Progenitor cell of endocrine pancreas (in vitro differentiated cells): ENCODE data around the gene PAPOLB. TPM values are rescaled to one million over a fixed set of nuclear protein-coding genes. Genes with fewer than 3 reads are reported as not detected.
A peak's percentile ranks its signal among the peaks of the same experiment; 100 is the strongest.

Source experiments
- DNase-seq: peaks from one replicate; pipeline ENCODE4 v3.0.0; 2021; ENCODE audit warnings: low spot score; ENCODE audit not compliant: unreplicated experiment
- H3K27ac Mint-ChIP-seq: 2 replicates; pipeline ENCODE4 v1.8.0; 2021; ENCODE audit warnings: mild to moderate bottlenecking, moderate library complexity, mixed read lengths
- H3K27me3 Mint-ChIP-seq: 2 replicates; pipeline ENCODE4 v1.8.0; 2021; ENCODE audit warnings: mixed read lengths
- H3K36me3 Mint-ChIP-seq: 2 replicates; pipeline ENCODE4 v1.8.0; 2022; ENCODE audit warnings: mixed read lengths; ENCODE audit not compliant: insufficient read depth
- H3K4me1 Mint-ChIP-seq: 2 replicates; pipeline ENCODE4 v1.8.0; 2021; ENCODE audit warnings: low read depth, mixed read lengths
- H3K4me3 Mint-ChIP-seq: 2 replicates; pipeline ENCODE4 v1.8.0; 2021; ENCODE audit warnings: low read depth, mild to moderate bottlenecking, moderate library complexity, mixed read lengths
- H3K9me3 Mint-ChIP-seq: 2 replicates; pipeline ENCODE4 v1.8.0; 2021; ENCODE audit warnings: low read depth, mixed read lengths
- total RNA-seq: library from RNA; stranded (reverse); gene quantifications from 2 replicates; pipeline ENCODE4 v1.2.1, GENCODE V29; 2021
- TF ChIP-seq, protein P1 (sequence below): fragments of 200-600 bp; sonication (generic); IDR thresholded peaks from one replicate; pipeline ENCODE4 v1.5.0; 2021; ENCODE audit warnings: antibody characterized with exemption, mild to moderate bottlenecking; ENCODE audit not compliant: unreplicated experiment

The PAPOLB gene
- total RNA-seq, 1 donor from 2014 or later: 0.10 TPM

DNA sequence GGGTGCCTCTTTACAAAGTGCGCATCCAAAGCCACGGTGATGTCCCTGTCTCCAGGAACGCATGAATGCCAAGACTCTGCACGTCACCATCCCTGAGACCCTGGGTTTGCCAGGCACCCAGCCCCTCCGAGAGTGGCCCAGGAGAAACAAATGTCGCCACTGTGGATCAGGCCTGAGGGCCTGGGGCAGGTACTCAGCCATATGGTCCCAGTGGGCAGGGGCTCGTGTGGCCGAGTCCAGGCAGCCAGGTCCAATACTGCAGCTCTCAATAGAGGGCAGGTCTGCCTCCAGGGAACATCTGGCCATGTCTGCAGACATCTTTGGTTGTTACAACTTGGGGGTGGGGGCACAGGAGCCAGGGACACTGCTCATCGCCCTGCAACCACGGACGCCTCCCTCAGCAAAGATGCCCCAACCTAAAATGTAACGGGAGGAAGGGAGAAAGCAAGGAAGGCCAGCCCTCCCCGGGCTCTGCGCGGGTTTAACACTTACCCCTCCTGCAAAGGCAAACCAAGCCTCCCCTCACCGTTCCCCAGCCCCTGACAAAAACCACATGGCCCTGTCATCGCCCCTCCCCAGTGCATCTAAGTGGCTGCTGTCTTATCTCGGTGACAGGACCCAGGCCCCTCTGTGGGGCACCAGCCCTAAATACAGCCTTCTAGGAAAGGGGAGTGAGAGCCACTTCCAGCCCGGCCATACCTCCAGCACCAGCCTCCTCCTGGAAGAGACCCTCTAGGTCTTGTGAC, 10.3 kb upstream of the PAPOLB start:
- no peaks in the 10 kb centered on the region for H3K4me1 Mint-ChIP-seq
- H3K27ac Mint-ChIP-seq: peak overlapping the region; percentile 56
- no peaks in the 10 kb centered on the region for H3K27me3 Mint-ChIP-seq
- DNase-seq: no peak
- no peaks in the 10 kb centered on the region for H3K36me3 Mint-ChIP-seq
- TF ChIP-seq, protein P1, sequence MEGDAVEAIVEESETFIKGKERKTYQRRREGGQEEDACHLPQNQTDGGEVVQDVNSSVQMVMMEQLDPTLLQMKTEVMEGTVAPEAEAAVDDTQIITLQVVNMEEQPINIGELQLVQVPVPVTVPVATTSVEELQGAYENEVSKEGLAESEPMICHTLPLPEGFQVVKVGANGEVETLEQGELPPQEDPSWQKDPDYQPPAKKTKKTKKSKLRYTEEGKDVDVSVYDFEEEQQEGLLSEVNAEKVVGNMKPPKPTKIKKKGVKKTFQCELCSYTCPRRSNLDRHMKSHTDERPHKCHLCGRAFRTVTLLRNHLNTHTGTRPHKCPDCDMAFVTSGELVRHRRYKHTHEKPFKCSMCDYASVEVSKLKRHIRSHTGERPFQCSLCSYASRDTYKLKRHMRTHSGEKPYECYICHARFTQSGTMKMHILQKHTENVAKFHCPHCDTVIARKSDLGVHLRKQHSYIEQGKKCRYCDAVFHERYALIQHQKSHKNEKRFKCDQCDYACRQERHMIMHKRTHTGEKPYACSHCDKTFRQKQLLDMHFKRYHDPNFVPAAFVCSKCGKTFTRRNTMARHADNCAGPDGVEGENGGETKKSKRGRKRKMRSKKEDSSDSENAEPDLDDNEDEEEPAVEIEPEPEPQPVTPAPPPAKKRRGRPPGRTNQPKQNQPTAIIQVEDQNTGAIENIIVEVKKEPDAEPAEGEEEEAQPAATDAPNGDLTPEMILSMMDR: no peak
- no peak overlapping the region for H3K4me3 Mint-ChIP-seq
- H3K9me3 Mint-ChIP-seq: no peaks in the 10 kb centered on the region

DNA sequence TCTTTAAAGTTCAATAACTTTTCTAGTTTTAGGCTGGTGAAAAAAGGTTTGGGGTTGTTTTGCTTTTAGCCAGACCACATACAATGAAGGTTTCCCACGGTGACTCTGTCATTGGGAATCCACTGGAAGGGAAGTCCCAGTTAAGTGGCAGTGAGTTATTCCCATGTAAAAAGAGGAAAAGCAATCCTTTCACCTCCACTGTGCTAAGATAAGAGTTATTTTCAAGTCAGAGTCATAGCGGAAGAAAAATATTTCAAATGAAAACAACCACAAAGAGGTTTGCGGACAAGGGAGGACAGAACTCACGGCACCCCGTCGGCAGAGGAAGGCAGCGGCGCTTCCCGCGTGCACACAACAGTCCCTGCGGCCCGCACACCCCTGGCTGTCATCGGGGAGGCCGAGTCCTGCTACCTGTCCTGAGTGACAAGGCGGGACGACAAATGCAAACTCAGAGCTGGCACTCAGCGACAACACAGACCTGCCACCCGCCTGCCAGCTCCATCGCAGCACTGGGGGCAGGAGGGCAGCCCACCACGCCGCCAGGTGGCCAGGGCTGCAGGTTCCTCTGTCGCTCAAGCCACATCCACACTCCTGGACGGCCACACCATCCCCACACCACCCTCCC, 9.3 kb upstream of the PAPOLB start:
- no peaks in the 10 kb centered on the region for H3K27me3 Mint-ChIP-seq
- H3K4me3 Mint-ChIP-seq: no peak overlapping the region
- H3K4me1 Mint-ChIP-seq: no peaks in the 10 kb centered on the region
- no peaks in the 10 kb centered on the region for H3K9me3 Mint-ChIP-seq
- H3K27ac Mint-ChIP-seq: no peak overlapping the region
- no peaks in the 10 kb centered on the region for H3K36me3 Mint-ChIP-seq
- TF ChIP-seq, protein P1: no peak
- DNase-seq: no peak

DNA sequence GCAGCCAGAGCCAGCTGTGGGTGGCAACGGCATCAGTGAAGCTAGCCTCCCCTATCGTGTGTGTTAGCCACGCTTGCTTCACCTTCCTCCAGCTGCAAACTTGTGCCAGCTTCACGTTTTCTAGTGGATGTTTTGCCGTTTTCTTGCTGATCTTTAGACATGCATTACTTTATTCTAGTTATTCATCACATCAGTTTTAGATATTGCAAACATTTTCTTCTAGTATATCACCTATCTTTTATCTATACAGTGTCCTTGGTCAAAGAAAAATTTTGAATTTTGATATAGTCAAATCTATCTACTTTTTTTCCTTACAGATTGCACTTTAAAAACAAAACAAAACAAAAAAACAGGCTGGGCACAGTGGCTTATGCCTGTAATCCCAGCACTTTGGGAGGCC, 6.7 kb upstream of the PAPOLB start:
- no peak overlapping the region for H3K27ac Mint-ChIP-seq
- TF ChIP-seq, protein P1: no peak
- no peaks in the 10 kb centered on the region for H3K36me3 Mint-ChIP-seq
- H3K4me3 Mint-ChIP-seq: no peak overlapping the region
- DNase-seq: no peak
- H3K27me3 Mint-ChIP-seq: peaks cover 3% of the 10 kb centered on the region
- H3K4me1 Mint-ChIP-seq: no peaks in the 10 kb centered on the region
- no peaks in the 10 kb centered on the region for H3K9me3 Mint-ChIP-seq

DNA sequence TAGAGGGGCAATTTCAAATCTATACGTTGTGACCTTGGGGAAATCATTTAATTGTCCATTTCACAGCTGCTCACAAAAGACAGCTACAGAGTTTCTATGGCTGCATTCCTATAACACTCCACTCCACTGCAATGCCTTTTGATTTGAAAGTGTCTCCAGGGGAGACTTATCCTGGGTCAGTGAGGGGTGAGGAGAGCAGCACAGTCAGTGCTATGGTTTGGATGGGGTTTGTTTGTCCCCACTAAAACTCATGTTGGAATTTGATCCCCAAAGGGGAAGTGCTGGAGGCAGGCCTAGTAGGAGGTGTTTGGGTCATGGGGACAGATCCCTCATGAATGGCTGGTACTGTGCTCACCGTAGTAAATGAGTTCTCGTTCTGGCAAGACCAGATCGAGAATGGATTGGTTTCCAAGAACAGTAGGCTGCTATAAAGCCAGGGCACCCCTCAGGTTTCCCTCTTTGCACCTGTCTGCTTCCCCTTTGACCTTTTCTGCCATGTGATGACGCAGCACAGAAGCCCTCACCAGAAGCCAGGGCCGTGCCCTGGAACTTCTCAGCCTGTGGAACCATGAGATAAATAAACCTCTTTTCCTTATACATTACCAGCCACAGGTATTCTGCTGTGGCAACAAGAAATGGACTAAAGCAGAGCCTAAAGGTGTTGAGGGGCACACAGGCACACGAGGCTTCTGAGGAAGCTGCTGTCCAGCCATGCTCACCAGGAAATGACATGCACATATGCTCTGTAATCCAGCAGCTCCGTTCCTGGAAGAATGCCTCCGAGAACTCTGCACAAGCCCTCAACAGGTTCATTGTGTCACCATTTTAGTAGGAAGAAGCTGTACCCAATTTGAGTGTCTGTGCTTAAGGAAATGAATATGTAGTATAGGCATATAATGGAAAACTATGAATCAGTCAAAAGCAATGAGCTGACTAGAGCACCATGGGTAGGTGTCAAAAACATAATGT, 5.0 kb upstream of the PAPOLB start:
- no peak overlapping the region for H3K4me3 Mint-ChIP-seq
- peaks cover 7% of the 10 kb centered on the region for H3K9me3 Mint-ChIP-seq
- H3K36me3 Mint-ChIP-seq: no peaks in the 10 kb centered on the region
- no peak overlapping the region for H3K27ac Mint-ChIP-seq
- H3K27me3 Mint-ChIP-seq: peaks cover 3% of the 10 kb centered on the region
- H3K4me1 Mint-ChIP-seq: no peaks in the 10 kb centered on the region
- TF ChIP-seq, protein P1: no peak
- no peak for DNase-seq

DNA sequence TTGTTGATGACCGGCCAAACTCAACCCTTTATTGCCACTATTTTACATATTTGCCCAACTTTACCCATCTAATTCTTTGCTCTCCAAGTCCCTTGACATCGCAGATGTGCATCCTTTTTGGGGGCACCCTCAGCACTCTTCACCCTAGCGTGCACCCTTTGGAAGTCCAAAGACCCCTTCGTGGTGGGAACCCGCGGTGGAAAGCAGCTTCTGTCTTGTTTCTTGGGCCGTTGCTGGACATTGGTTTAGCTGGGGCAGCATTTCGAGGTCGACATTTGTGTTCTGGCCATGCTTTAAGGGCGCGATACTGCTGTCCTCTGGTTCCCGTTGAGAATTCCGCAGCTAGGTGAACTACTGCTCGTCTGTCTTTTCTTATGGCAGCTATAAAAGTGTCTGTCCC, 326 bp upstream of the PAPOLB start:
- no peaks in the 10 kb centered on the region for H3K36me3 Mint-ChIP-seq
- peaks cover 7% of the 10 kb centered on the region for H3K9me3 Mint-ChIP-seq
- TF ChIP-seq, protein P1: no peak
- no peak for DNase-seq
- peaks cover 13% of the 10 kb centered on the region for H3K27me3 Mint-ChIP-seq
- no peak overlapping the region for H3K4me3 Mint-ChIP-seq
- no peak overlapping the region for H3K27ac Mint-ChIP-seq
- H3K4me1 Mint-ChIP-seq: no peaks in the 10 kb centered on the region
